Brain pericyte (primary cell): ENCODE results near the gene MEIOB.

Source experiments
- DNase-seq: peaks from one replicate; pipeline ENCODE4 v3.0.0-alpha.2; 2012; ENCODE audit warnings: low read depth, low spot score

The MEIOB gene

DNA sequence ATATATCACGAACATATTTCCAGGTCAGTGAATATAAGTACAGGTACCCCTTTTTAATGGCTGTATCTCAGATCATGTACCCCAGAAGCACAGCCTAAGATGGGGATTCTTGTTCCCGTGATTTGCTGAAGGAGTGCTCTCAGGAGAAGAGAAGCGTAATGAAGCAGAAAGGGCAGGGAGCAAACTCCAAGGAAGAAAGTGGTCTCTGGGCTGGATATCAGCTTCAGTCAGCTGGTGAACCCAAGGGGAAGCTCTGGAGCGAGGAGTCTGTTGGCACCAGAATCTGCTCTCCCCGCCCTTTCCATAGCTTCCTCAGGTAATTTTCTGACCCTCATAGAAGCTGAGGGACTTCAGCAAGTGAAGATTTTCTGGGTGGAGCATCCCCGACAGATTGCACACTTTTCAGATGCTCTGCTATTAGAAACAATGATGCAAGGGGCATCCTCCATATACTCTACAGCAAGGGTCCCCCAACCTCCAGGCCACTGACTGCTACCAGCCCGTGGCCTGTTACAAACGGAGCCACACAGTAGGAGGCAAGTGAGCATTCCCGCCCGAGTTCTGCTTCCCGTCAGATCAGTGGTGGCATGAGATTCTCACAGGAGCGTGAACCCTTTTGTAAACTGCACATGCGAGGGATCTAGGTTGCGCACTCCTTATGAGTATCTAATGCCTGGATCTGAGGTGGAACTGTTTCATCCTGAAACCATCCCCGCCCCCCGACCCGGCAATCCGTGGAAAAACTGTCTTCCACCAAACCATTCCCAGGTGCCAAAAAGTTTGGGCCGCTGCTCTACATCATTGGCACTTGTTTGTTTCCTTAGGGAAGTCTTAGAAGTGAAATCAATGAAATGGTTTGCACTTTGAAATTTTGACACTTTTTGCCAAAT is 40.5 kb downstream of the MEIOB start:
- no peak for DNase-seq

DNA sequence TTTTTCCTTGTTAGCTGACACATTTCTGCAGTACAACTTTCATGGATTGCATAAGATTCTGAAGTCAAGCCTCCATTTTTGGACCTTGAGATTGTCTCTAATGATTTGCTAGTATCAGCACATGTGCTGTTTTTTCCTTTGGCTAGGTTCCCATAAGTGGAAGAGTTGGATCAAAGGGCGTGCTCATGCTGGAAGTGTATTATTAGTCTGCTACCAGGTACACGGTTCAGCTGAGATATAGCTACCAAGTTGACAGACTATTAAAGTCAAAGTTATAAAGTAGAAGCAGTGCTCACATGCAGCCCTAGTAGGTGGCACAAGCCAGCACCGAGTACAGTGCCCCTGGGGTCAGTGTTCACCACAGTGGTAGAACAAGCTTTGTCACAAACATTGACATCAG is 41.8 kb downstream of the MEIOB start:
- no peak for DNase-seq

DNA sequence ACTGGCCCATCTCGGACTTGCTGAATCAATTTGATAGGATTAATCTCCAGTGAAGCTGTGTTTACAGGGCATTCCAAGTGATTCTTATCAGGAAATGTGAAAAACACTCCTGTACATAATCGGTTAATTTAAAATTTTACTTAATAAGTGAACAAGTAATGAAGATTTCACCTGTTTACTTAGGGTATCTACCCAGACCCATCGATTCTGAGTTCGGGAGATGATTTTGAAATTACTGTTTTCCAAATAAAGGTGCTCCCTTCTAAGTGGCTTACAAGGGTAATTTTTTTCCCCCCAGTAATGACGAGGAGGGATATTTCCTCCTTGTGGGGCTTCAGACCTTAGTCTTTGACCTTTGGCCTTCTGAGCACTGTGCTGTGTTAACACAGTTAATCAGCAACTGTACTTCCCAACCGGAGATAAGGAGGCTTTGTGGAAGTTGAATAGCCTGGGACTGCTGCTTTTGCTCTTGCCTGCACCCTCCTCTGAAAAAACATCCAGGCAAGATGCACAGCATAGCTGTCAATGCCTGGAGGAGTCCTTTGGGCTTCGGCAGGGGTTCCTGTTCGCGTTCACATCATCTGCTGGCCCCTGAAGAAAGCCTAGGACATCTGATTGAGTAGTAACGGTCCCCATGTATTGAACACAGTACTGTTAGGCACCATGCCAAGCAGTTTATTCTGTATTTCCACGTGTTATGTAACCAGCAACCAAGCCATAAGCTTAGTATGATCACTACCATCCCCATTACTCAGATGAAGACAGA is 43.1 kb downstream of the MEIOB start:
- DNase-seq: no peak

DNA sequence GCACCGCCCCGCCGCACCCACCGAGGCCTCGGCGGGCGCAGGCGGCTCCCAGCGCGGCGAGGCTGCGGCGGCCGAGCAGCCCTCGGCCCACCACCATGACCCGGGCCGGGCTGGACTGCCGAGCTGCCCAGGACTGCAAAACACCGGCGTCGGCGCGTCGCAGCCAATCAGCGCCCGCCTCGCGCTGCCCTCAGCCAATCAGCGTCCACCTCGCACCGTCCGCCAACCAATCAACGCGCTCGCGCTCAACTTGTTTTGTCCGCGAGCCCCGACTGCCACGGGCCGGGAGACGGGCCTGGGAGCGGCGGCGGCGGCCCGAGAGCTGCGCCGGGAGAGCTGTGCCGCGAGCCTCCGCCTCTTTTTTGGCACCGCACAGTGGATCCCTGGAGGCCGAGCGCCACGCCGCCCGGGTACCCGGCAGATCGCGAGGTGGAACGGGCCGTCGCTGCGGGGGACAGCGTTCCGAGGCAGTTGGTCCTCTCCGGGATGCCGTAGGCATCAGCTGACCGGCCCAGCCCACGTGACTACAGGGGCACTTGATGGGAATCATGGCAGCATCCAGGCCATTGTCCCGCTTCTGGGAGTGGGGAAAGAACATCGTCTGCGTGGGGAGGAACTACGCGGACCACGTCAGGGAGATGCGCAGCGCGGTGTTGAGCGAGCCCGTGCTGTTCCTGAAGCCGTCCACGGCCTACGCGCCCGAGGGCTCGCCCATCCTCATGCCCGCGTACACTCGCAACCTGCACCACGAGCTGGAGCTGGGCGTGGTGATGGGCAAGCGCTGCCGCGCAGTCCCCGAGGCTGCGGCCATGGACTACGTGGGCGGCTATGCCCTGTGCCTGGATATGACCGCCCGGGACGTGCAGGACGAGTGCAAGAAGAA is 45.0 kb downstream of the MEIOB start, which contains the start of the genes FAHD1 and HAGH:
Gene FAHD1 (plus strand): TSS at position 516 of the 883 bp plus-strand sequence. CDS start 33 bp downstream, at position 549.
Gene HAGH (minus strand): TSS at position 135 of the 883 bp plus-strand sequence. CDS start 38 bp downstream, at position 97.
- peak; percentile 97 for DNase-seq

DNA sequence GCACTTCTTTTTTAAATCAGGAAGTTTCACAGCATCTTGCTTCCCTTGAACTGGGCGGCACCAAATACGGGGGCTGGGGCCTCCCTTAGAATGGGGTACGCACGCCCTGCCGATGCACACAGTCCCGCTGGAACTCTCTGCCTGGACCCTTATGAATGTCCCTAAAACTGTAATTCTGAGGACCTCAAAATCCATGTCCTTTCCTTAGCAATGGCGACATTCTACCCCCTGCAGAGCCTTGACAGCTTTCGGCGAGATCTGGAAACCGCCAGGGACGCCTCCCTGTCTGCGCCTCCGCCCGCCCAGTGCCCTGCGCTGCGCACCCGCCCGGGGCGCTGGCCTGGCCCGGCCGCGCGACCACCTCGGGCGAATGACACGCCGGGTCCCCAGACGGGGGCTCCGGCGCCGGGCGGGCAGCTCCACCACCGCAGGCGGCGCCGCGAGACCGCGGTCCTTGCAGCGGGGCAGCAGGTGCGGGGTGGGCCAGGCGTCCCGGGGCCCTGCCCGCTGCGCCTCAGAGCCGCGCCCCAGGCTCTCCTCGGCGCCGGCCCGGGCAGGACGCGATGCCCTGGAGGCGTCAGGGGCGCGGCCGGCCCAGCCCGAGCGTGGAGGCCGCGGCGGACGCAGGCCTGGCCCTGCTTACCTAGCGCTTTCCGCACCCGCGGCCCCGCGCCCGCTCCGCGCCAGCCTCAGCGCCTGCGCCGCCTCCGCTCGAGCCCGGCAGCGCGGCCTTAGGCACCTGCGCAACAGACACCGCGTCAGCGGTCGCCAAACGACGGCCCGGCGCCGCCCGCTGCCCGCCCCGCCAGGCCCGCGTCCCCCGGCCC is 45.9 kb downstream of the MEIOB start:
- DNase-seq: no peak

DNA sequence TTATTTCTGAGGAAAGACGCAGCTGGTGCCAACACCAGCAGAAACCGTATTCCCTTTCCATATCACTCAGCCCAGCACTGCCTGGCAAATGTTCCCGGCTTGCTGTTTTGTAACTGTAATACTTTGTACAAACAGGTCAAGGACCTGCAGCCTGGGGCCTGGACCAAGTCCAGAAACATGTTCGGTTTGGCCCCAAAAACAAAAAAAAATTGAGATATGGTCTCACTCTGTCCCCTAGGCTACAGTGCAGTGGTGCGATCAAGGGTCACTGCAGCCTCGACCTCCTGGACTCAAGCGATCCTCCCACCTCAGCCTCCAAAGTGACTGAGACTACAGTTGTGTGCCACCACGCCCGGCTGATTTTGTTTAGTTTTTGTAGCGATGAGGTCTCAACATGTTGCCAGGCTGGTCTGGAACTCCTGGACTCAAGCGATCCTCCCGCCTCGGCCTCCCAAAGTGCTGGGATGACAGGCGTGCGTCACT is 46.5 kb downstream of the MEIOB start:
- no peak for DNase-seq

DNA sequence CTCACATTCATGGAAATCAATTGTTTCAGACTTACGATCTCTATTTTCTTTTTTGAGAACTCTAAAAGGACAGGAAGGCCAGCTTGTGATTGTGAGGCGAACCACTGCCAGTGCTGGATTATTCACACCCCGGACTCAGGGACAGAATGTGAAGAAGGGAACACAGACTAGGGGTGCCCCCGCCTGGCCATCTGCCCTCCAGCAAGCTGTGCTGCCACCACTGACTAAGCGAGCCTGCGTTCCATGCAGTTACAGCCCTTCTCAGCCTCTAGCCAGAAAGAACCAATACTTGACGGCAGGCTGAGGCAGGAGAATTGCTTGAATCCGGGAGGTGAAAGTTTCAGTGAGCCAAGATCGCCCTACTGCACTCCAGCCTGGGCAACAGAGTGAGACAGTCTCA is 48.1 kb downstream of the MEIOB start:
- no peak for DNase-seq

DNA sequence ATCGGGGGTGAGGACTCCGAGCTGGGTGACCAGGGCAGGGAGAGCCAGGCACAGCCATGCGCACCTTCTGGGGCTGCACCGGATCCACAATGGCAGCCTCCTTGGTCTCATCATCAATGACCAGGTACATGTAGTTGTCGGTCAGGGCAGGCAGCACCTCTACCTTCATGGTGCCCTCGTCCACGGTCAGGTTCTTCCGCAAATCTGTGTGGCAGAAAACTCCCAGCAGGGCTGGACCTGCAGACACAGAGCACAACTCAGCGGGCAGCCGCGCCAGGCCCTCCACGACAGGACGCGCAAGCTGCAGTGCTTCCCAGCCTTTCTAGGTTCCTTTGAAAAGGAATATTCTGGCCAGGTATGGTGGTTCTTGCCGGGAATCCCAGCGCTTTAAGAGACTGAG is 49.2 kb downstream of the MEIOB start:
- DNase-seq: no peak

DNA sequence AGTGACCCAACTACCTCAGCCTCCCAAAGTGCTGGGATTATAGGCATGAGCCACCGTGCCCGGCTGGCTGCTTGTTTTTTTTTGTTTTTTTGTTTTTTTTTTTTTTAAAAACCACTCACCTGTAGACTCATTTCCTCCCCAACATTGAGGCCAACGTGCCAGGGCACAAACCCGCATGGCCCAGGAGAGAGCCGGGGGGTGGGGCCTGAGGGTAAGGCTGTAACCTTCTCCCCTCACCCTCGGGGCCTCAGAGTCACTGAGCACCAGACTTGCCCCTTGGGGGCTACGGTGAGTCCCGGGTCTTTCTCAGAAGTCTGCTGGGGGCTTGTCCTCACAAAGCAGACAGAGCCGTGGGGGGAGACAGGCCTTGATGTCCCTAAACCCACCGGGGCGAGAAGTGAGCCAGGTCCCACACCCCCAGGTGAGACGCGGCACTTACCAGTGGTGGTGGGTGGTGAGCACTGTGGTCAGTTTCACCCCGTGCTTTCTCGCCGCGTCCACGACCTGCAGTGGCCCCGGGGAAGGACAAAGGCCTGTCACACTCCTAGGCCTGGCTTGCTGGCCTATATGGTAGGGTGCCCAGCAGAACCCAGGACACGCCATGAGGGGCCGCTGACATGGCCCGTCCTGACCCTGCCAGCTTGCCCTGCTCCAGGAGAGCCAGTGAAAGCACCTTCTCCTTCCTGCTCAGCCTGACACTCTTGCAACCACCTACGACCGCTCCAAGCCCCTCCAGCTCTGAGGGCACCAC is 49.9 kb downstream of the MEIOB start:
- no peak for DNase-seq

DNA sequence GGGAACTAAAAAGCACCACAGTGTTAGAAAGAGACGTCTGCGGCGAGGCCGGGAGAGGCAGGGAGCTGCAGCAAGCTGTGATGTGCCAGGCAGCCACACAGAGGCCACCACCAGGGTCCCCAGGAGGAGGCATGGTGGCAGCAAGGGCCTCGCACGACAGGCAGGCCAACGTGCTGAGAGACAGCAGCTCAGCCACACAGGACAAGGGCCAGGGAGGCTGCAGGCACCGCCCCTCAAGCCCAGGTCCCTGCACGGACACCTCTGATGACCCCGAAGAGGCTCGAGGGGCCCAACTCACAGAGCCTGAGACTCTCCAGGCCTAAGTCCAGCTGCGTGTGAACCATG is 51.0 kb downstream of the MEIOB start:
- DNase-seq: no peak

DNA sequence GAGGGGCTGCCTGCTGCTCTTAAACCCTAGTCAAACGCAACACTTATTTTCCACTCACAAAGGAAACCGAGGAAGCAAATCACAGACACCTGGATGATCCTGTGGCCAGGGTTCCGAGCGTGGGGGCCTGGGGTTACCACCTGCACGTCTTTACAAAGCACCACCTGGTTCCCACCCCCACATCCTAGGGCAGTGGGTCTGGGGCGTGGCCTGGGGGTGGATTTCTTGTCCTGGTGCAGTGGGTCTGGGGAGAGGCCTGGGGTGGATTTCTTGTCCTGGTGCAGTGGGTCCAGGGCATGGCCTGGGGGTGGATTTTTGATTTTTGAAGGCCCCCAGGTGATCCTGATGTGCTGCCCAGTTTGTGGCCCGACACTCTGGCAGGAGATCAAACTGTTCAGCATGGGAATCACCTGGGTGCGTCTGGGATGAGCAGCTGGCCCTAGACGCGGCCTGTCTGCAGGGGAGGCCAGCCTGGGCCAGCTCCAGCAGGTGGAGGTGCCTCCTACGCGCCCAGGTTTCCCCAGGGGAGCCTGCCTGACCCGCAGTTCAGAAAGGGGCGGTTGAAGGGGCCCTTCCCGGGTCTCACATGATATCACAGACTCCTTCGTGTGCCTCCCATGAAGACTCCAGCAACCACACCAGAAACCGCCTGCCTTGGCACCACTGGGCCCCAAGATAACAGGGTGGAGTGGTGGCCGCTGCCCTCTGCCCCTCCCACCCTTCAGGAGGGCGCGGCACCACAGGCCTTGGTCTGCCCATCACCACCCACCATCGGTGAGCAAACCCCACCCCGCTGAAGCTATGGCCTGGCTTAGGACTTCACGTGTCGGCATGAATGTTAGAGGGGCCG is 51.6 kb downstream of the MEIOB start:
- DNase-seq: no peak

DNA sequence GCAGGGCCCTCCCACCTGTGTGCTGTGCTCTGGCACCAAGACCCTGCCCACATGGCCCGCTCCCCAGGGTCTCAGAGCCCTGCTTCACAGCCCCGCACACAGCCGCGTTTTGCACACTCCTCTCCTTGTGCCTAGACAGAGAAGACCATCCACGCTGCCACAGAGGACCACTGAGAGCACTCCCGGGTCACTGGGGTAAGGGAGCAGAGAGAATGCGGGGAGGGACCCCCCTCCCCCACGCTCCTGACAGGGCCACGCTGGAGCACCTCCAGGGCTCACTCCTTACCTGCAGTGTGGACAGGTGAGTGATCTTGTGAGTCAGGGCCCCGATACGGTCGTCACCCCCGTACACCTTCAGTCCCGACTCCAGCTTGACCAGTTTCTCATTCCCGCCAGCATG is 52.4 kb downstream of the MEIOB start:
- no peak for DNase-seq

DNA sequence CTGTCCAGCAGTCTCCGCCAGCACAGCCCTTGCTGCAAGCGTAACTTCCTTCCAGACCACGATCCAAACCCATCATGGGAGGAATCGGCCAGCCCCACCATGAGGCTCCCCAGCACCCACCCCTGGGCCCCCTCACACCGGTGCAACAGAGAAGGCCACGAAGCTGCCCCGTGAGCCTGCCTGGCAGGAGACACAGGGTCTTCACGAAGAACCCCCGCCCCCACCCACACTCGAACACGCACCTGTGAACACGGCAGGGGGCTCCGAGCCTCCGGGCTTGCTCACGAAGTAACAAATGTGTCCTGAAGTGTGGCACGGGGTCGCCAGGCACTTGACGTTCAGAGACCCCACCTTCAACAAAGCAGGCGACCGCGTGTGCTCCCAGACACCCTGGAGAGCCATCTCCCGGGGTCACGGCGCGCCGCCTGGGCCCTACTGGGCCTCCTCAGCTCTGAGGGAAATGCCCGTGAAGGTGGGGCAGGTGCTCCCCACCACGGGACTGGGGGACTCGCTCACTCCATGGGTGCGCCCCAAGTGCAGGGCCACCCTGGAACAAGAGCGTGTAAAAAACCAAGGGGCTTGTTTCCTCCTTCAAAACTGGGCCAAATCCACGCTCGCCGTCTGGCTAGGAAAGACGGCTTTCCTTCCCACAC is 53.0 kb downstream of the MEIOB start:
- no peak for DNase-seq

DNA sequence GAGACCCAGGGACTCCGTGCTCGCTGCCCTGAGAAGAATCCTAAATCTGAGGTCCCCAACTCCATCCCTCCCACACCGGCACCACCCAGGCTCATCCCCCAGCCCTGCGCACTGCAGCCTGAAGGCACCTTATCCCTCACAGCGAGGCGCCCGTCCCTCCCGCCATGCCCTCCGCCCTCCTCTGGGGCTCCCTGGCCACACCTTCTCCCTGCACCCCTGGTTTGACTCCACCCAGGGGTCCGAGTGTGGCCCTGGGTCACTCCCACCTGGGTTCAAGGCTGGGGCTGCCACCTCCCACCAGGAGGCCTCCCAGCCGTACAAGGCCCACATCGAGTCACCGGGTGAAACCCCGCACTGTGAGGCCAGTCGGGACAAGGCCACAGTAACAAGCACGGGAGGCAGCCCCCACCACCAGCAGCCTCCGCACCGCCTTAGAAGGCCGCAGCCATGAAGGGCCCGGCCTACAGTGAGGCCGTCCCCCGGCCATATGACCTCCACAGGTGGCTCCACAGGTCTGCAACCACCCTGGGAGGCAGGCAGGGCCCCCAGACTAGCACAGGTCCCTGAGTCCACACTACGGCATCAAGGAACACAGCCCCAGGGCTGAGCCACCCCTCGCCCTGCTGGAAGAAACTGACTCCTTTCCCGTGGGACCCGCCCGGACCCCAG is 53.6 kb downstream of the MEIOB start:
- no peak for DNase-seq

DNA sequence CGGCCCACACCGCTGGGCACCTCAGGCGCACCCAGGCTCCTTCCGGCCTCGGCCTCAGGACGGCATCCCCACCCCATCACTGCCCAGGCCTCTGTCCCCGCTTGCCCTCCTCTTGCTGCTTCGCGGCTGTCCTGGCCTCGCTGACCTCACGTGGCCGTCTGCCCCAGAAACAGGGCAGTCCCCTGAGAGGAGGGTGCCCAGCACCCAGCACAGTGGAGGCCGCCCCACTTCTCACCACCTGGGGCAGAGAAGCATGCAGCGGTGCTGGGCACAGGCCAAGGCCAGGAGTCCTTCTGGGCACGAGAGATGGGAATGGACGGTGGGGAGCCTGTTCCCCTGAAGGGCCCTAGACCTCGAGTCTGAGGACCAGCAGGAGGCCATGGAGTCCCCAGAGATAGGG is 54.2 kb downstream of the MEIOB start:
- DNase-seq: no peak

DNA sequence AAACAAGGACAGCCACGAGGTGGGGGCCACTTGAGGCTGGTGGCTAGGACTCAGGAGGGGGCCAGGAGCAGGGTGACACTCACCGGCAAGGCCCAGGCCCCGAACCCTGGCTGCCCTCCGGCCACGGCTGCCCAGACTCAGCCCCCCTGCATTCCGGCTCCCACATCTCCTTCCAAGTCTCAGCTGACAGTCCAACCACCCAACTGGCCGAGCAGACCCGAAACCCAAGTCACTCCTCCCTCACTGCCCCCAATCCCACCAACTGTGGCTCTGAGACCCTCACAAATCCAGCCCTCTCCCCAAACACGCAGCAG is 54.7 kb downstream of the MEIOB start:
- DNase-seq: no peak

DNA sequence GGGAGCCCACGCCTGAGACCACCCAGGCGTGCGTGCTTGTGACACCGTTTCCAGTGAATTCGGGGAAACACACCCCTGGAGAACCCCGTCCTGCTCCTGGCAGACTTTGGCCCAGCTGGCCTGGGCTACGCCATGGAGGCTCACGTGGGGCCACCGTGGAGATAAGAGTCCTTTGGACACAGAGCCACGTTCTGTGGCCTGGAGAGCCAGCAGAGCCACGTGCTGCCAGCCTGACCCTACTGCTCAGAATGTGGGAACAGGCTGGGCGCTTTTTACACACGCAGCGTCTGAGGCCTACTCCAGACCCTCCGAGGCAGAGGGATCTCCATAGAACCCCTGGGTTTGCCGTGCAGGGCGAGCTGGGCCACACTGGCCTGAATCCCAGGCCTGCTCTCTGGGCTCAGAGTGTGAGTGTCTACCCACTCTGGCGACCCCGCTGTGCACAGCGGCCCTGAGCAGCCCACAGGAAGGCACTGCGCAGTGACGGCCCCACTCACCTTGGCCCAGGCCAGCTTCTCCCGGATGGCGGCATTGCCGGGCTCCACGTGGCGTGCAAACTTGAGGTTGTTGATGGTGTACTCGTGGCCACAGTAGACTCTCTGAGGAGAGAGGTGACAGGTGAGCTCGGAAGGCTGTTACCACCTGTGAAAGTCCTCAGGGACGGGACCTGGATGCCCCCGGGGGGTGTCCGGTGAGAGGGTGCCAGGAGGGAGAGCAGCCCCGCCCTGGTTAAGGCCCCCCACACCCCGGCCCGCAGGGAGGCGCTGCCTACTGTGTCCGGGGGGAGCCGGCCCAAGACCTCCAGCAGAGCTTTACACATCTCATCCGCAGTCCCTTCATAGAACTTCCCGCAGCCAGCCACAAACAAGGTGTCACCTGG is 55.3 kb downstream of the MEIOB start:
- no peak for DNase-seq
